Putamen (tissue), 1 donor: ENCODE results near the gene RAB12.
"Not testable (repeated sequence)": the region's sequence is repeated elsewhere in the genome, so short reads cannot be mapped to it uniquely, and the experiment has no call there.

Source experiments
- DNase-seq: peaks from one replicate; pipeline ENCODE4 v3.0.0-alpha.2; 2016; ENCODE audit warnings: low spot score

The RAB12 gene

GRCh38 chr18:8651478-8652261 is 42.4 kb downstream of the RAB12 start:
- not testable (repeated sequence) for DNase-seq

DNA sequence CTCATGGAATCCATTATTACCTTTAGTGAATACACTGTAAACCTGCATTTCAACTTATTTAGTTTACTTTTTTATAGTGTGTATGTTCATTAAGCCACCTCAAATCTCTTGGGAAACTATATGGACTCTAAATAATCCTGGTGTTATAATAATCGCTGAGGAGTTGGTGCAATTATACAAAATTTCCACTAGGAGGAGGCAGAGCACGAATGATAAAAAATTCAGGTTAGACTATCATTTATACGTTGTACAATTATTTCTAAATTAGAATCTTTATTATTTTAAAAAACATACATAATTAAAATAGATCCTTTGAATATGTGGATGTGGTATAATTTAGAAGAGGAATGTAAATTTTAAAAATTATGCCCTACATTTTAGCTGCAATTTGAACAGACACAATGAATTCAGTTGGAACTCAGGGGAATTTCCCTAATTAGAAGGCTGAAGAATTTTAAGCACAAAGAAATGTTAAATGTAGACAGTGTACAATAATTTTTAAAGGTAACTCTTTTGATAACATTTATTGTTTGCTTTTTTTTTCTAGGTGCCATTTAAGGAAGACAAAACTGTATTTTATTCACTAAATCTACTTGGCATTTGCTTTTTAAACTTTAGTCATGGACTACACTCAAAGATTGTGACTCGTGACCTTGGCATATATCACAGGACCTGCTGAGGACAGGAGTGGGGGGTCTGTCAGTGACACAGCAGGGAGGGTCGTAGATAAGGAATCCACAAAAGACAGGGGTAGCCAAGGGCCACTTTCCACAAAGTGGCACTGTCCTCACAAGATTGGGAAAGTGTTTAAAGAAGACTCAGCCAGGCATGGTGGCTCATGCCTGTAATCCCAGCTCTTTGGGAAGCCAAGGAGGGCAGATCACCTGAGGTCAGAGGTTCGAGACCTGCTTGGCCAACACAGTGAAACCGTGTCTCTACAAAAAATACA is 45.5 kb downstream of the RAB12 start:
- DNase-seq, result peak; percentile 20

DNA sequence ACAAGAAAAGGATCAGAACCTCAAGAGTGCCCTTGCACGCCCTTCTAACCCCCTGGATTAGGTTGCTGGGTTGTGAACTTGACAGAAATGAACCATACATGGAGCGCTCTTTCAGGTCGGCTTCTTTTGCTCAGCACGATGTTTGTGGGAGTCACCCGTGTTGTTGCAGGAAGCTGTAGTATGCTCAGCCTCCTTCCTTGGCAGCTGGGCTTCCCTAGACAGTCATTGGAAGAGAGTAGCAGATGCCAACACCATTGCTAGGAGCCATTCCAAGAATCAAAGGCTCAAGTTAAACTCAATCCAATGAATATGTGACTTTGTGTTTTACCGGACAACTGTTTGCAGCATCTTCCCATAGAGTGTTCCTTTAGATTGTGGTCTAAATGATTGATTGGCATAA is 47.0 kb downstream of the RAB12 start:
- no peak for DNase-seq

DNA sequence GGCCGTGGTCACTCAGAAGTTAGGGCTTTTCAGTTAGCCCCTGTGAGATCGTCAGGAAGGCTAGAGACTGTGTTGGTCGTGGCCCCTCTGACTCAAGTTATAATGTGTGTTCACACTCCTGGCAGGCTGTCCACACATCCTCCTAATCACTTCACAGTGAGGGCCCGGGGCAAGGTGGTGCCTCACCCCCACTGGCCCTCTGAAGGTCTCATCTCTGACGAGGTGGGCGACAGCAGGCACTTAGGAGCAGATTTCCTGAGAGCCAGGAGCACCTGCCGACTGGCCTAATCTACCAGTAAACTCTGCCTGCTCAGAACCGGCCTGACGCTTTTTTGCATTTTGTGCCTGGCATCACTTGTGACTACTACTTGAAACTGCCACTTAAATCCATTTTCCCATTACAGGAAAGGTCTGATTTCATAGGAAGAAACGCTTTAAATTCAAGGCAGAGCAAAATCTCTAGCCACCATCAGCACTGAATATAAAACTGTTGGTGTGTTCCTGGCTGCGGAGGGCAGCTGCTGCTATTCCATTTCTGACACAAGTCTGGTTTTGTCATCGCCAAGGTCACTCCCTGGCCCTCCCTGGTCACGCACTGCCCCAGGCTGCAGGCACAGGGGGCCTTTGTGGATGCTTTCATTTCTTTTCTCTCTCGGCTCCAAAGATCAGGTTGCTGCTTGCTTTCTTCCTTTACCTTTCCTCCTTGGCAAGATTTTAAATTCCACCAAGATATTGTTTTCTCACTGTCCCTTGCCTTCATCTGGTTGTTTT is 48.0 kb downstream of the RAB12 start:
- DNase-seq, result no peak

GRCh38 chr18:8657873-8658470 is 48.7 kb downstream of the RAB12 start:
- DNase-seq, result no peak

GRCh38 chr18:8658858-8659485 is 49.7 kb downstream of the RAB12 start:
- DNase-seq, result no peak

DNA sequence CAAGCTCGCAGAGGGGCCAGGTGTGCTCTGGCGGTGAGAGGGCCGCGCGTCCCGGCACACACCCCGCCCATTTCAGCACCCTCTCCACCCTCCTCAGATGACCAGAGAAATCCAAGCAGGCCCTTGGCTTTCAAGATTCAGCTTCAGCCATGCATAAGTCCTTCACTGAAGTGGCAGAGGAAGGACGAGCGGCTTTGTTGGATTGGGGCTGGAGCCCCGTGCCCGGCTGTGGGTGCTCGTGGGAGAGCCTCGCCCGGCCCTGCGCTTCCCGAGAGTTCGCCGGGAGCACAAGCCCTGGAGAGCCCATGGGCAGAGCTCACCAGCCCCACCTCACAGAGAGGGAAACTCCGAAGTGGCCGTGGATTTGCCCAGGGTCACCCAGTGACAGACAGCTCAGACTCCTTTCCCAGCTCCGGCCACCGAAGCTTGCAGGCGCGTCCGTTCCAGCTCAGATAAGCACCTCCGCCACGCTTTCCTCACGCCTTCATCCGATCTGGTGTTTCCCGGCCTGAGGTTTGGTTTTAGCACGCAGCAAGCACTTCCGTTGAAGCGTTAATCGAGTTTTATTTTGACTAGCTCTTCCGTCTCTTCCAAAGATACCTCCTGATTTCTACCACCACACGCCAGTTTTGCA is 50.5 kb downstream of the RAB12 start:
- no peak for DNase-seq

DNA sequence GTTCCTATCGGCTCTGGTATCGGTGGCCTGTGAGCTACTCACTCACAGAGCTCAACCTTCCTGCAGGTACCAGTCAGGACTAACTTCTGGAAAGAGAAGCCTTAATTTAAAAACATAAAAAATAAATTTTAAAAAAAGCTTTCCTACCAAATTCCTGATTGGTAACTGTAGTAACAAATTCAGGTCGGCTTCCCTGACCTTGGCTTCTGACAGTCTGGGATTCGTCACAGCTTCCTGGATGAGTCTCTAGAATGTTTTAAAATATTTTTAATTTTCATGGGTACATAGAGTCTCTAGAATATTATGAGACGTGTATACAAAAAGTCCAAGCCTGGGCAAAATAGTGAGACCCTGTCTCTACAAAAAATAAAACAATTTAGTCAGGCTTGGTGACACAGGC is 51.1 kb downstream of the RAB12 start:
- no peak for DNase-seq

- DNase-seq, result no peak
Observed at GRCh38 chr18:8661754-8662559, 52.7 kb downstream of the RAB12 start.

- DNase-seq, result no peak
Observed at GRCh38 chr18:8662560-8663255, 53.5 kb downstream of the RAB12 start.

DNA sequence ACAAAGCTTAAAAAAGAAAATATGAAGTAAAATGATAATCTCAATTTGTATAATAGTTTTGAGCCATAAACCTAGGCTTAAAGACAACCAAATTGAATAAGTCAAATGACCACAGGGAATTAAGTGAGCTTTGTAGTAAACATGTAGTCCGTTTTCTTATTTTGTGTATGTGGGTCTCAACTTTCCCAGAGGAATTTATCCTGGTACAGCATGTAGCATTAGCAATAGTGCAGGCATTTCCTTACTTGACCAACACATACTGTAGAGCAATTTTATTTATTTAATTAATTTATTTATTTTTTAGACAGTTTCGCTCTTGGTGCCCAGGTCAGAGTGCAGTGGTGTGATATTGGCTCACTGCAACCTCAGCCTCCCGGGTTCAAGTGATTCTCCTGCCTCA is 58.6 kb downstream of the RAB12 start:
- DNase-seq, result no peak

- DNase-seq, result no peak
Observed at GRCh38 chr18:8668381-8668780, 59.1 kb downstream of the RAB12 start.

GRCh38 chr18:8669571-8669970 is 60.3 kb downstream of the RAB12 start:
- DNase-seq, result no peak

GRCh38 chr18:8673256-8674209 is 64.3 kb downstream of the RAB12 start:
- DNase-seq, result no peak

- no peak for DNase-seq
Observed at GRCh38 chr18:8675057-8675456, 65.8 kb downstream of the RAB12 start.

DNA sequence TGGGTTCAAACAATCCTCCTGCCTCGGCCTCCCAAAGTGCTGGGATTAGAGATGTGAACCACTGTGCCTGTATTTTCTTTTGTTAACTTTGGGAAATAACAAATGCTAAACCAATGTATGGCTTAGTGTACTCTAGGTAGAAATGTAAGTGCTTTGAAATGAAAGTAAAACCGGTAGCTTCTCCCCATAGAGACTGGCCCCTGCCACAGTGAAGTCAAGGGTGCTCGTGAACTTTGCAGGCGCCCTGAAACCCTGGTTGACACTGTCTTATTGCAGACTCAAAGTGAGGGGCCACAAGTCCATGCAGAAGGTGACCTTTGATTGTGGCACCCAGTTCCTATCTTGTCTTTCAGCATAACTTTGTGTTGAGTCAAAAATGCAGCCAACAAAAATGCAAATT is 72.0 kb downstream of the RAB12 start:
- DNase-seq, result no peak

DNA sequence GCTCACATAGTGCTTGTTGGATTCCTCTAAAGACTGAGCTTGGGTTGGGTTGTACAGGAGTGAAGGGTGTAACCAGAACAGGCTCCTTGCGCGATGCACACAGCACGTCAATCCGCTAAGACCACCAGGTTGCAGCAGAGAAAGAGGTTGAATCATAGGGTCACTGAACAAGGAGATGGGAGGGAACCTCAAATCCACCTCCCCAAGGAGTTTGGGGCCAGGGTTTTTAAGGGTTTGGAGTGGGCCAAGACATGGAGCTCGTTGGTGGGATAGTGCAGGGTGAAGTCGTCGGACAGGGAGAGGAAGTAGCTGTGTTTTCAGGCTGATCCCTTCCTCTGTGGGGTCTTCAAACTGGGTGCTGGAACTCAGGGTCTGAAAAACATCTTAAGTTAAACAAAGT is 75.3 kb downstream of the RAB12 start:
- DNase-seq, result no peak
